T47D (cell line): Measurements from ENCODE around the gene LLCFC1.

Experiments
- DNase-seq, 2 experiments: peaks; one replicate each; pipeline versions ENCODE4 v3.0.0 to v3.0.0-alpha.2; 2011 to 2012; ENCODE audit warnings: low read depth in 1 of 2, low spot score in 1 of 2
- JUND ChIP-seq: IDR thresholded peaks from 2 replicates; pipeline ENCODE4 v1.6.1; 2012; ENCODE audit warnings: low read depth
- in situ Hi-C: cut with HindIII; loops from 2 replicates; pipeline ENCODE4 v1.10.0; 2016; ENCODE audit warnings: low sequenced_read_pairs, low pct_unique_long_range_greater_than_20kb

The LLCFC1 gene

GRCh38 chr7:142899661-142900060 lies 39.6 kb upstream of the LLCFC1 start:
- in situ Hi-C loops: no loop called here
- no peak for TF ChIP-seq JUND
- DNase-seq: no peak

- peak in 1 of 2 experiments; percentile 84 for DNase-seq
- in situ Hi-C loops: no loop called here
Measured at GRCh38 chr7:142901426-142902259, 37.6 kb upstream of the LLCFC1 start.

GRCh38 chr7:142904128-142904527 lies 35.2 kb upstream of the LLCFC1 start:
- no peak for DNase-seq
- in situ Hi-C loops: no loop called here
- no peak for TF ChIP-seq JUND

More at GRCh38 chr7:142901426-142902259, 37.6 kb upstream of the LLCFC1 start:
- no peak for TF ChIP-seq JUND

- no peak for TF ChIP-seq JUND
- in situ Hi-C loops: no loop called here
- no peak for DNase-seq
Measured at GRCh38 chr7:142905759-142906158, 33.5 kb upstream of the LLCFC1 start.

DNA sequence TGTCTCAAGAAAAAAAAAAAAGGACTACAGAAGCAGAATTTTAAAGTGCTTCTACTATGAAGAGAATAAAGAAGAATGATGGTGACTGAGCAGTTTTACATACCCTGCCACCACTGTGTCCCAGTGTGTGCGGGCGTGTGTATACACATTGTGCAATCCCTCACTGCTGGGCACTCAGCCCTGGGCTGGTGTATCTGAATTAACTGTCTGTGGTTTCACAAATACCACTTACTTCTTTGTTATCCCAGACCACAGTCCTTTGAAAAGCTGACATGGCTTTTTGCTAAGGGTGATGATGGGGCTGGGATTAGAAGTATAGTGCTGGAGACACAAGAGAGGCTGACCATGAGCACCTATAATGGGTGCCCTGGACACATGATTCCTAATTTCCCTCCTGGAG lies 32.6 kb upstream of the LLCFC1 start:
- in situ Hi-C loops: no loop called here

GRCh38 chr7:142908290-142908689 lies 31.0 kb upstream of the LLCFC1 start:
- no peak for DNase-seq
- no peak for TF ChIP-seq JUND
- in situ Hi-C loops: no loop called here

More for the DNA sequence above, 32.6 kb upstream of the LLCFC1 start:
- DNase-seq: no peak
- TF ChIP-seq JUND: no peak

- DNase-seq: no peak
- TF ChIP-seq JUND: no peak
- in situ Hi-C loops: no loop called here
Measured at GRCh38 chr7:142908921-142909890, 30.1 kb upstream of the LLCFC1 start.

GRCh38 chr7:142910031-142910433 lies 29.3 kb upstream of the LLCFC1 start:
- TF ChIP-seq JUND: no peak
- no peak for DNase-seq
- in situ Hi-C loops: no loop called here

- in situ Hi-C loops: no loop called here
- no peak for TF ChIP-seq JUND
- no peak for DNase-seq
Measured at GRCh38 chr7:142910481-142910880, 28.8 kb upstream of the LLCFC1 start.

GRCh38 chr7:142913051-142913450 lies 26.2 kb upstream of the LLCFC1 start:
- in situ Hi-C loops: no loop called here
- no peak for TF ChIP-seq JUND

GRCh38 chr7:142913566-142913965 lies 25.7 kb upstream of the LLCFC1 start:
- in situ Hi-C loops: no loop called here
- no peak for TF ChIP-seq JUND
- no peak for DNase-seq

More at GRCh38 chr7:142913051-142913450, 26.2 kb upstream of the LLCFC1 start:
- no peak for DNase-seq

DNA sequence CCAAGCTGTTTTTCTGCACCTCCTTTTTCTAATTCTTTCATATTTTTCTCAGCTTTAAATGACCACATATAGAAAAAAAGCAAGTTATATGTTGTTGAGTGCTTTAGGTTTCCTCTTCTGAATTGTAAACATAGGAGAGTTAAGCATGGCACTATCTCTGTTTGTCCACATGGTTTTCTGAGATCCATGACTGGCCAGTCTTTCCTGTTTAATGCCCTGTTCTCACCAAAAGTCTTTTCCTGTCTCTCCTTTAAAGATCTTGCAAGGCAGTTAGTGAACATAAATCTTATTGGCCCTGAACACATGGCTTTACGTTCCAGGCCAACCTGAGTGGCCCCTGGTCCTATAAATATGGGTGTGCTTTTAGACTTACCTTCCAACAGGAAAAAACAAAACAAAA lies 25.2 kb upstream of the LLCFC1 start:
- in situ Hi-C loops: no loop called here
- peak in 1 of 2 experiments; percentile 48 for DNase-seq
- TF ChIP-seq JUND: no peak

DNA sequence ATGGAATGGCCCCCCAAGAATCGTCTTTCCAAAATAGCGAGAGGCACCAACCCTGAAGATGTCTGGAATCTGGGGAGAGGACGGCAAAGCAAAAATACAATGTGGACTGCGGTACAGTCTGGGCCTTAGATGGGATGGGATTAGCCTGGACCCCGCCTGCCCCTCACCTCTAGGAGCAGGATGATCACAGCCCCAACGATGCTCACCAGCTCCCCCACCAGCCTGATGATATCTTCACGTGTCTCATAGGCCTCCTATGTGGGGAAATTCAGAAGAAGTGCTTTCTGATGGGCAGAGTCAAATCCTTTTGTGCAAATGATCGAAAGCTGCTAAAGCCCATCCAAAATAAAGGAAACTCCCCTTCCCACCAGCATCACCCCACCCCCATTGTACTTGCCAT lies 24.0 kb upstream of the LLCFC1 start:
- in situ Hi-C loops: no loop called here
- no peak for DNase-seq

More for the DNA sequence above, 24.0 kb upstream of the LLCFC1 start:
- no peak for TF ChIP-seq JUND
